H1 (cell line): ENCODE results near the gene ZDHHC9. TPM values are rescaled to one million over a fixed set of nuclear protein-coding genes. Genes with fewer than 3 reads are reported as not detected.

Source experiments
- CTCF ChIA-PET: fragments of 300-600 bp; sonication (Branson Sonifier 250); formaldehyde crosslinking; loops from one replicate; lab custom pipeline; 2021; ENCODE audit not compliant: partially characterized antibody; lab: Charles Lee
- POLR2A ChIA-PET: fragments of 300-600 bp; sonication (Branson Sonifier 250); formaldehyde crosslinking; loops from one replicate; lab custom pipeline; 2021; ENCODE audit warnings: inconsistent platforms; ENCODE audit not compliant: partially characterized antibody; lab: Charles Lee
- DNase-seq, 2 experiments: peaks; one replicate each; pipeline versions ENCODE4 v3.0.0 to v3.0.0-alpha.2; 2010 to 2022; ENCODE audit warnings: low spot score in 2 of 2, low read depth in 1 of 2, mixed read lengths in 1 of 2
- FAIRE-seq: peaks from 2 replicates; lab custom pipeline; 2011; peaks lifted over from hg19 to GRCh38; lab: Jason Lieb, UNC
- H2AFZ ChIP-seq: 2 replicates; pipeline ENCODE4 v1.8.1; 2012; ENCODE audit warnings: low read length, inconsistent platforms
- H2AK5ac ChIP-seq: 2 replicates; pipeline ENCODE4 v1.6.1; 2013; ENCODE audit warnings: low read depth, low read length
- H2BK120ac ChIP-seq: replicated peaks from 2 replicates; pipeline ENCODE3; 2013; ENCODE audit warnings: low read depth, low read length, inconsistent platforms
- H2BK12ac ChIP-seq: 2 replicates; pipeline ENCODE4 v1.6.1; 2013; ENCODE audit warnings: low read depth, low read length
- H2BK15ac ChIP-seq: 2 replicates; pipeline ENCODE4 v1.6.1; 2013; ENCODE audit warnings: low read length
- H2BK20ac ChIP-seq: 2 replicates; pipeline ENCODE4 v1.6.1; 2013; ENCODE audit warnings: low read length
- H2BK5ac ChIP-seq: 2 replicates; pipeline ENCODE4 v1.6.1; 2013; ENCODE audit warnings: low read depth, low read length
- H3K14ac ChIP-seq: 2 replicates; pipeline ENCODE4 v1.6.1; 2013; ENCODE audit warnings: inconsistent platforms; ENCODE audit not compliant: insufficient read length
- H3K18ac ChIP-seq: 2 replicates; pipeline ENCODE4 v1.6.1; 2013; ENCODE audit warnings: low read length; ENCODE audit errors: extremely low read depth
- H3K23ac ChIP-seq: 2 replicates; pipeline ENCODE4 v1.6.1; 2013; ENCODE audit warnings: inconsistent platforms; ENCODE audit not compliant: insufficient read length
- H3K23me2 ChIP-seq: 2 replicates; pipeline ENCODE4 v1.6.1; 2013; ENCODE audit warnings: low read depth, low read length
- H3K27ac ChIP-seq: 2 replicates; pipeline ENCODE4 v1.6.1; 2011; ENCODE audit warnings: low read depth, low read length, inconsistent platforms
- H3K27me3 ChIP-seq, 4 experiments: replicated peaks in 1 of 4; 1 replicate in 1 of 4; 2 replicates in 3 of 4; pipeline versions ENCODE4 v1.6.1 to v1.8.1; 2011 to 2013; ENCODE audit warnings: low read length in 3 of 4, mild to moderate bottlenecking in 3 of 4, inconsistent platforms in 2 of 4, mixed read lengths in 2 of 4, moderate library complexity in 1 of 4; ENCODE audit not compliant: control insufficient read depth in 3 of 4, insufficient read depth in 3 of 4; ENCODE audit errors: extremely low read depth in 1 of 4
- H3K36me3 ChIP-seq, 4 experiments: 2 replicates each; pipeline versions ENCODE4 v1.6.1 to v1.8.1; 2011 to 2013; ENCODE audit warnings: mild to moderate bottlenecking in 4 of 4, low read length in 3 of 4, moderate library complexity in 2 of 4, control low read depth in 1 of 4, inconsistent platforms in 1 of 4; ENCODE audit not compliant: insufficient read depth in 4 of 4, control insufficient read depth in 2 of 4
- H3K4ac ChIP-seq: replicated peaks from 2 replicates; pipeline ENCODE3; 2013; ENCODE audit warnings: low read length, low read depth, mixed read lengths, inconsistent platforms; ENCODE audit not compliant: insufficient read length
- H3K4me1 ChIP-seq, 4 experiments: replicated peaks in 1 of 4; 1 replicate in 1 of 4; 2 replicates in 3 of 4; pipeline versions ENCODE4 v1.6.1 to v1.8.1; 2011 to 2013; ENCODE audit warnings: low read length in 3 of 4, inconsistent platforms in 2 of 4, mixed read lengths in 1 of 4; ENCODE audit not compliant: insufficient read depth in 4 of 4, control insufficient read depth in 3 of 4
- H3K4me2 ChIP-seq, 2 experiments: 2 replicates each; pipeline versions ENCODE4 v1.6.1 to v1.8.1; 2011 to 2013; ENCODE audit warnings: low read depth in 2 of 2, low read length in 2 of 2, control low read depth in 1 of 2, inconsistent platforms in 1 of 2, mild to moderate bottlenecking in 1 of 2; ENCODE audit not compliant: insufficient read depth in 1 of 2
- H3K4me3 ChIP-seq, 4 experiments: fragments of 200-600, 300-600 bp in 1 of 4; sonication (generic), shearing (Covaris generic), sonication (Bioruptor Twin) in 1 of 4; 2 replicates each; pipeline versions ENCODE4 v1.5.1 to v1.8.1; 2011 to 2016; ENCODE audit warnings: low read length in 4 of 4, low read depth in 3 of 4, control low read depth in 2 of 4, inconsistent platforms in 2 of 4, mild to moderate bottlenecking in 2 of 4, mixed read lengths in 1 of 4, moderate library complexity in 1 of 4; ENCODE audit not compliant: insufficient read depth in 2 of 4; ENCODE audit errors: extremely low read depth in 1 of 4
- H3K56ac ChIP-seq: replicated peaks from 2 replicates; pipeline ENCODE3; 2013; ENCODE audit warnings: low read depth, mild to moderate bottlenecking, mixed read lengths, low read length, inconsistent platforms; ENCODE audit not compliant: insufficient read length
- H3K79me1 ChIP-seq: 2 replicates; pipeline ENCODE4 v1.6.1; 2013; ENCODE audit warnings: low read depth, low read length, control low read depth
- H3K79me2 ChIP-seq, 2 experiments: 2 replicates each; pipeline versions ENCODE4 v1.6.1 to v1.8.1; 2012 to 2013; ENCODE audit warnings: low read length in 2 of 2, mild to moderate bottlenecking in 2 of 2, inconsistent platforms in 1 of 2; ENCODE audit not compliant: insufficient read depth in 2 of 2, control insufficient read depth in 1 of 2
- H3K9ac ChIP-seq, 4 experiments: replicated peaks in 1 of 4; 1 replicate in 1 of 4; 2 replicates in 3 of 4; pipeline versions ENCODE4 v1.6.1 to v1.8.1; 2011 to 2013; ENCODE audit warnings: low read depth in 3 of 4, low read length in 3 of 4, control low read depth in 2 of 4, mild to moderate bottlenecking in 2 of 4, moderate library complexity in 2 of 4, inconsistent platforms in 1 of 4; ENCODE audit errors: extremely low read depth in 1 of 4
- H3K9me3 ChIP-seq, 2 experiments: 2 replicates each; pipeline versions ENCODE4 v1.6.1 to v1.8.1; 2012 to 2013; ENCODE audit warnings: mild to moderate bottlenecking in 2 of 2, moderate library complexity in 2 of 2, control low read depth in 1 of 2, inconsistent platforms in 1 of 2, low read depth in 1 of 2, low read length in 1 of 2, mixed read lengths in 1 of 2; ENCODE audit not compliant: insufficient read depth in 2 of 2
- H4K20me1 ChIP-seq, 2 experiments: replicated peaks in 1 of 2; 2 replicates each; pipeline versions ENCODE3 to v1.8.1; 2011 to 2013; ENCODE audit warnings: inconsistent platforms in 2 of 2, low read length in 2 of 2, mild to moderate bottlenecking in 1 of 2; ENCODE audit not compliant: insufficient read depth in 2 of 2, control insufficient read depth in 1 of 2
- H4K5ac ChIP-seq: 2 replicates; pipeline ENCODE4 v1.6.1; 2013; ENCODE audit warnings: low read length, low read depth, mixed read lengths, inconsistent platforms; ENCODE audit not compliant: insufficient read length
- H4K8ac ChIP-seq: 2 replicates; pipeline ENCODE4 v1.8.0; 2013; ENCODE audit warnings: mild to moderate bottlenecking, moderate library complexity, low read length, inconsistent platforms; ENCODE audit not compliant: insufficient read depth; ENCODE audit errors: extremely low read depth
- H4K91ac ChIP-seq: replicated peaks from 2 replicates; pipeline ENCODE3; 2013; ENCODE audit warnings: low read length, mixed read lengths, inconsistent platforms; ENCODE audit not compliant: insufficient read length
- BRCA1 ChIP-seq: IDR thresholded peaks from 2 replicates; pipeline ENCODE4 v1.6.1; 2012; ENCODE audit warnings: low read depth, low read length, improper control_type of control experiment
- SUZ12 ChIP-seq: fragments of 200-600 bp; sonication (generic); IDR thresholded peaks from 2 replicates; pipeline ENCODE4 v1.6.1; 2012; ENCODE audit warnings: mild to moderate bottlenecking, inconsistent platforms, low read length, moderate library complexity, mixed read lengths
- TCF12 ChIP-seq: IDR thresholded peaks from 2 replicates; pipeline ENCODE4 v1.6.1; 2011; ENCODE audit warnings: low read depth, mild to moderate bottlenecking, low read length
- WGBS, 2 experiments: shearing (Covaris generic) in 1 of 2; methylation state at CpG; one replicate each; pipeline versions ENCODE4 v1.1.6 to v1.1.7; 2013 to 2015; ENCODE audit warnings: low lambda C conversion rate in 2 of 2, mixed read lengths in 2 of 2, inconsistent platforms in 1 of 2, low coverage in 1 of 2, missing lambda C conversion rate in 1 of 2; ENCODE audit not compliant: insufficient replicate concordance in 2 of 2, insufficient coverage in 1 of 2, insufficient read length in 1 of 2; ENCODE audit errors: extremely low coverage in 1 of 2, missing lambda C conversion rate in 1 of 2; 5-methylcytosine and 5-hydroxymethylcytosine counted together
- polyA plus RNA-seq, 7 experiments: library from polyadenylated mRNA; depleted of rRNA in 3 of 7; stranded (reverse) in 5 of 7; unstranded in 2 of 7; fragments of >200 nt in 5 of 7; fragments of 200-250 nt in 2 of 7; gene quantifications; 1 replicate in 5 of 7; 2 replicates in 1 of 7; 4 replicates in 1 of 7; pipeline versions ENCODE4 v1.2.1 to v1.2.3, GENCODE V29; 2011 to 2013; ENCODE audit warnings: missing spikeins in 2 of 7, mixed read lengths in 2 of 7
- total RNA-seq: library from RNA; stranded (reverse); fragmentation: NEBNext Ultra II Directional; extraction: Animal tissue kit (Norgen Biotek cat#: 25700); gene quantifications from 2 replicates; pipeline ENCODE4 v1.2.1, GENCODE V29; 2021

The ZDHHC9 gene
- total and polyA plus RNA-seq, 2 of the 8 experiments (the other 6 are each of a cell fraction or from before 2014, with no cell fraction given): 18.1 to 28.3 TPM

DNA sequence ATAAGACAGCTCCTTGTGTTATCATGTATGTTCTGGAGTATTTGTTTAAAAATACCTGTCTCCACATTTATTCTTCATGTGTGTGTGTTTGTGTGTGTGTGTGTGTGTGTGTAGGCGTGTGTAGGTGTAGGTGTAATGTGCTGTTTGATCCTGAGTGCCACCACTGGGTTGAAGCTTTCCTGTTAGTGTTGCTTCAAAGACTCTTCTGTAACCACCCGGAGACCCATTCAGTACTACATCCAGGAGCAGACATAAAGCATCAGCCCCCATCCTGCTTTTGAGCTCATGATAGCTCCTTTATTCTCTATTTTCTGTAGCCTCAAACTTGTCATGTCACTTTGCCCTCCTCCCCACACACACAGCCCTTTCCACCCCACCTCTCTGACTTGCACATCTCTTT, 3.0 kb upstream of the ZDHHC9 start:
- WGBS, 2 experiments: 75% methylated on average over 2 of the region's 2 CpGs; no CpG with 5 or more reads in 1 of the 2 experiments
- Histone ChIP-seq H3K23me2 (no peaks in the 10 kb centered on the region), H3K36me3 (peaks cover 0 to under 1% (median 0%) of the 10 kb centered on the region in 4 experiments; a peak in 1 of 8 replicates), H3K79me2 (peaks cover 0 to 8% of the 10 kb centered on the region in 2 experiments; a peak in 1 of 4 replicates), H2AFZ (no peak overlapping the region), H3K9me3 (no peaks in the 10 kb centered on the region; a peak in 1 of 4 replicates), H4K8ac (no peak overlapping the region), H3K4me1 (no peaks in the 10 kb centered on the region), H4K5ac (no peak overlapping the region), H2BK15ac (no peak overlapping the region), H4K91ac (no peak overlapping the region), H2BK120ac (no peak overlapping the region), H3K27me3 (no peaks in the 10 kb centered on the region), H3K23ac (no peak overlapping the region), H3K9ac (no peak overlapping the region), H2BK5ac (no peak overlapping the region), H3K14ac (no peak overlapping the region), H3K27ac (no peak overlapping the region), H2BK12ac (no peak overlapping the region), H2BK20ac (no peak overlapping the region), H3K4me2 (no peak overlapping the region), H4K20me1 (no peaks in the 10 kb centered on the region), H3K56ac (no peak overlapping the region), H3K4me3 (no peak overlapping the region), H3K79me1 (no peaks in the 10 kb centered on the region; the same call in 1 of the 2 replicates), H3K18ac (no peak overlapping the region), H3K4ac (no peak overlapping the region), H2AK5ac (no peak overlapping the region)
- POLR2A ChIA-PET: interaction anchor here (1.4 kb wide), 1 partner anchor 59 kb away, joined by 3 read pairs; the partner anchor contains the start of gene UTP14A
- no peak for FAIRE-seq
- DNase-seq: no peak
- CTCF ChIA-PET: interaction anchor here (0.9 to 1.2 kb wide), 3 partner anchors 14 to 192 kb away, joined by 3 read pairs; partner anchors contain the start of gene APLN
- TF ChIP-seq BRCA1 (no peak), SUZ12 (no peak), TCF12 (no peak)
